ENCODE measurements around the gene OR4Q3.
"Not testable (repeated sequence)": the region's sequence is repeated elsewhere in the genome, so short reads cannot be mapped to it uniquely, and the experiment has no call there.

OR4Q3 gene
- total RNA-seq, result 0 reads per million in 2 experiments

DNA sequence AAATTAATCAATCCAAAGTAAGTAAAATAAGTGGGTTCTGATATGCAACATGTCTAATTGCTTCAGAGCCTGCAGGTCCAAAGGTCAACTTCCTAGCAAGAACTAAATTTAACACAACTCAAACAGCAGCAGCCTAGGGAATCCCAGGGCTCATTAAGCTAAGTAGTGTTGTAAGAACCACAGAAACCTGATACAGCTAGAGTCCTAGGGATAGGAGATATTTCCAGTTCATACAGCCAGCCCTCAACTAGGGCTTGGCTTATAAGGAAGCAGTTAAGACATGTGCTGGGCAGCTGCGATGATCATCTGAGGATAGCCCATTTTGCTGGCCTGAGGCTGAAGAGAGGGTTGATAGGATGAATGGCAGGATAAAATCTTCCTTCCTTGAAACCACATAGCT, at the start of gene OR4Q3:
Gene OR4Q3 (plus strand): TSS at position 316 of the 400 bp plus-strand sequence.
- DNase-seq (ENCODE audit: low read depth), result no peak

DNA sequence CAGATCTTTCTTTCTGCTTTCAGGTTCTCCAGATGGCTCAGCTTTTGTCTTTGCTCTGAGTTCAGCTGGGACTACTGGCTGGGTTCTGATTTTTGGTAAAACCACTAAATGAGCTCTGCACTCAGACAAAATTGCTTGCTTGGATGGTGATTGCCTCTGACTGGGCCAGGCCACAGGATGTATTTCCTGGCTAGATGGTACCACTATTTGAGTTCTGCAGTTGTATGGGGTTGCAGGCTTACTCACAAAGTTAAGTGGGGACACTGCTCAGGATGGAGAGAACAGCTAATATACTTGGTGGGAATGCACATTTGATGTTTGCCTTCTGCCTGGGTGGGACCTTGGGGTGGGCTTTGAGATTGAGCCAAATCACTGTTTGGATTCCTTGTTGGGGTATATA, 14.0 kb upstream of the OR4Q3 start:
- DNase-seq (ENCODE audit: low read depth), result no peak

DNA sequence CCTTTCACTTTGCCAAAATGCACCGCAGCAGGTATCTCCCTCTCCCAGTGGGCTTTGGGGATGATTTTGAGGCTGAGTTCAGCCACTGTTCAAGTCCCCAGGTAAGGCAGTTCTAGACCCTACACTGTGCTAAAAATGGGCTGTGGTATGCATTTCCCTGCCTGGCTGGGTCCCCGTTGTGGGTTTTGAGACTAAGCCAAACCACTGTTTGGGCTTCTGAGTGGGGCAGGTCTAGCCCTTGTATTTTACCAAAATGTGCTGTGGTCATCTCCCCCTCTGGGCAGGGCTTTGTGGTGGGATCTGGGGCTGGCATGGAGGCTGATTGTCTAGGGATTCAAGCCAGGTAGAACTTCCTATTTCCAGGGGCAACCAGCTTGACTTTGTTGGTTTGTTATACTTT, 13.6 kb upstream of the OR4Q3 start:
- no peak for DNase-seq (ENCODE audit: low read depth)

DNA sequence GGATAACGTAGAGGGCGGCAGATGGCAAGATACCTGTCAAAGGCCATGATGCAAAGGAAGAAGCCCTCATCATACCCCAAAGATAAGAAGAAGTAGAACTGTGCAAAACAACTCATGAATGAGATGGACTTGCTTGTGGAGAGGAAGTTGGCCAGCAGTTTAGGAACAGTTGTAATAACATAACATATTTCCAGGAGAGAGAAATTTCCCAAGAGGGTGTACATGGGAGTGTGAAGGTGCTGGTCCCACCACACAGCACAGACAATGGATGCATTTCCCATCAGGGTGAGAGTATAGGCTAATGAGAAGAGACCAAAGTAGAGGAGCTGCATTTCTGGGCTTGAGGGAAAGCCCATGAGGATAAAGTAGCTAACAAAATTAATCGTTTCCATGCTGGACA, 9.5 kb upstream of the OR4Q3 start:
- DNase-seq (ENCODE audit: low read depth), result not testable (repeated sequence)

DNA sequence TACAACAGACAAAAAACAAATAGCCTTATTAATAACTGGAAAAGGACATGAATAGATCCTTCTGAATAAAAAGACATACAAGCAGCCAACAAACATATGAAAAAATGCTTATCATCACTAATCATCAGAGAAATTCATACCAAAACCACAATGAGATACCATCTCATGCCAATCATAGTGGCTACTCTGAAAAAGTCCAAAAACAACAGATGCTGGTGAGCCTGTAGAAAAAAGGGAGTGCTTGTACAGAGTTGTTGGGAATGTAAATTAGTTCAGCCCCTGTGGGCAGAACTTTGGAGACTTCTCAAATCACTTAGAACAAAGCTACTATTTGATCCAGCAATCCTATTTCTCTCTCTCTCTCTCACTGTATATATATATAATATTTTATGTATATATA, 8.9 kb downstream of the OR4Q3 start:
- DNase-seq (ENCODE audit: low read depth), result not testable (repeated sequence)

DNA sequence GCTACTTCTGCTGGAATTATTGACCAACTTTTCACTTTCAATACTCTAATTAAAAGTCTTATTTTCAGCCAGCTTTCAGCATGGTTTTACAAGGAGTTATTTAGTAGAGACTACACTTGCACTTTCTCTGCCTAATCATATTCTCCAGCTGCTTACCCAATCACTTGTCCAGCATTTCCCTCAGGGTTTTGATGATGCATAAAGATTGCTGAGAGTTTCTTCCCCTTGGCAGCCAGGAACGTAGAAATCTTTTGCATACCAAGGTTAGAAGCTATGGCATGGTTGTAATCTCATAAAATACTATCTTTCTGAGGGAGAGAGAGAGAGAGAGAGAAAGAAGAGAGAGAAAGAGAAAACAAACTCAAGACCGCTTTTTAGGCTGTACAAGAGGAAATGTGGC, 10.8 kb downstream of the OR4Q3 start:
- DNase-seq (ENCODE audit: low read depth), result no peak

DNA sequence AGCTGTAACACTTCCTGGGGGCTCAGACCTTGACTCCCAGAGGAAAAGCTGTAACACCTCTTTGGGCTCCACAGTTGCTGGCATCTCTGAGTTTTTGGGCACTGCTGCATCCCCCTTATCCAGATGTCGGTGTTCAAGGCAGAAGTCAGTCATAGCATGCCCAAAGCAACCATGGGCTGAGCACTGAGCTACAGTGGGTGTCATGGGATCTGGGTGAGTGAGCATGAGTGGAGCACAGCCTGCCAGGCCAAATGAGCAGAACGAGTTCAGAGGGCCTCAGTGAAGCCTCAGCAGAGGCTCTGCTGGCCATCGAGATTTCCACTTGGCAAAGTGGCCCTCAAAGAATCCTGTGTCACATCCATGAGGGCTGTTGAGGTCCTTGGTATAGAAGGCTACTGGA, 28.1 kb downstream of the OR4Q3 start:
- DNase-seq (ENCODE audit: low read depth), result not testable (repeated sequence)

DNA sequence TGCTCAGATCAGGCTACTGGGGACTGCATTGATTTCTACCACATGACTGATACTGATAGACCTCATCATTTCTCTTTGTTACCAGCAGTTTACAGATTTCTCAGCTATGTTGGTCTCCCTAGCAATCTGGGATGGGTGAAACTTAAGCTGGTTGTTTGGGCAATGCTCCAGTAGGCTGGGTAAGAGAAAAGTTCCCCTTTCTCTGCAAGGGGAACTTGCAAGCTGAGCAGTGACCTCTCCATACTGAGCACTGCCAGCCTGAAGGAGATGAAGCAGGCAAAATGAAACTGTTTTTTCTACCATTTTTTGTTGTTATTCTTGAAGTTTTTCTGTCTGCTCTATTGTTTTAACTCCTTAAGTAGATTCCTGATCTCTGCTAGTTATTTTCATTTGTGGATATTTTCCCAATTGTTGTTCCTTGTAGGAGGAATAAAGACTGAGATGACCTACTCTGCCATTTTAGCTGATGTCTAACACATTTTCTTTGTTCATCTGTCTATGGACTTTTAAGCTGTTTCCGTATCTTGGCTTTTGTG, 28.6 kb downstream of the OR4Q3 start:
- no peak for DNase-seq (ENCODE audit: low read depth)

DNA sequence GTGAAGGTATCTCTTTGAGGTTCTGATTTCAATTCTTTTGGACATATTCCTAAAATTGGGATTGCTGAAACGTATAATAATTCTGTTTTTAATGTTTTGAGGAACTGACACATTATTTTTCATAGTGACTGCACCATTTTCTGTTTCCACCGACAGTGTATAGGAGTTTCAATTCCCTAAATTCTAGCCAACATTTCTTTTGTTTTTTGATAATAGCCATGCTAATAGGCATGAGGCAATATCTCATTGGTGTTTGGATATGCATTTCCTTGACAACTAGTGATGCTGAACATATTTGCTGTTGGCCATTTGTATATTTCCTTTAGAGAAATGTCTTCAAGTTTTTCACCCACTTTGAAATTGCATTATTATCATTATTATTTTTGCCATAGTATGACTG, 29.1 kb downstream of the OR4Q3 start:
- DNase-seq (ENCODE audit: low read depth), result not testable (repeated sequence)

DNA sequence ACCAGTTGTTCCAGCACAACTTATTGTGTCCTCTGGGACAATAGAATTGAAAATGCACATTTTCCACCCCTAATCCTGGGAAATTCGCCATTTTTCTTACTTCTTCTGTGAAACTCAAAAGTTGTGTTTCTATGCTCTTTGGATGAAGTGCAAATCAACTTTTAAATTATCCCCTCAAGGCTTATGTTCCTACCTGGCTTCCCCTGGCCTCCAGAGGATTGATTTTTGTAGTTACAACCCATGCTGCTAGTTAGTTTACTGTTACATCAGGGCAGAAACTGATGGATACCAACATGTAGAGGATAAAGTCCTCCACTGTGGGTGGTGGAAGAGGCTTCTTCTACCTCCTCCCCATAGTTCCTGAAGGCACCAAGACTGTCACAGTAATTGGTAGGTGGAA, 29.8 kb downstream of the OR4Q3 start, which contains the start of gene OR4M1:
Gene OR4M1 (plus strand): TSS at position 301 of the 400 bp plus-strand sequence. CDS start 6,819 bp downstream, outside the sequence.
- DNase-seq (ENCODE audit: low read depth), result not testable (repeated sequence)

DNA sequence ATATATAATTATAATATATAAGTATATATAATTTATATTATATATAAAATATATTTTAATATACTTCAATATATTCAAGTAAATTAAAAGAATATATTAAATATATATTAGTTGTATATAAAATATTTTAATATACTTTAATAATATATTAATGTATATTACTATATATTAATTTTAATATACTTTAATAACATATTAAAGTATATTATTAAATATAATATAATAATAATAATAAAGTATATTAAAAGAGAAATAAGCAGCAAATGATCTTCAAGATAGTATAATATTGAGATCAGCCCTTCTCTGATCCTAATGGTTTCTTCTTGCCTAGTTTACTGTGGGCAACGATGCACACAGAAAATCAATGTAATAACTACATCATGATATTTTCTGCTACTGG, 32.2 kb downstream of the OR4Q3 start:
- DNase-seq (ENCODE audit: low read depth), result no peak

DNA sequence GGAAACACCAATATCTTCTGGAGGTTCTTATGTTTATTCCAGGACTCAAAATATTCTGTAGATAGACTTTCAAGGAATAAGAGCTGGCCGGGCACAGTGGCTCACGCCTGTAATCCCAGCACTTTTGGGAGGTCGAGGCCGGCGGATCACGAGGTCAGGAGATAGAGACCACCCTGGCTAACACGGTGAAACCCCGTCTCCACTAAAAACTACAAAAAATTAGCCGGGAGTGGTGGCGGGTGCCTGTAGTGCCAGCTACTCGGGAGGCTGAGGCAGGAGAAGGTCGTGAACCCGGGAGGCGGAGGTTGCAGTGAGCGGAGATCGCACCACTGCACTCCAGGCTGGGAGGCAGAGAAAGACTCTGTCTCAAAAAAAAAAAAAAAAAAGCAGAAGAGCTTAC, 42.5 kb downstream of the OR4Q3 start:
- DNase-seq (ENCODE audit: low read depth), result not testable (repeated sequence)

DNA sequence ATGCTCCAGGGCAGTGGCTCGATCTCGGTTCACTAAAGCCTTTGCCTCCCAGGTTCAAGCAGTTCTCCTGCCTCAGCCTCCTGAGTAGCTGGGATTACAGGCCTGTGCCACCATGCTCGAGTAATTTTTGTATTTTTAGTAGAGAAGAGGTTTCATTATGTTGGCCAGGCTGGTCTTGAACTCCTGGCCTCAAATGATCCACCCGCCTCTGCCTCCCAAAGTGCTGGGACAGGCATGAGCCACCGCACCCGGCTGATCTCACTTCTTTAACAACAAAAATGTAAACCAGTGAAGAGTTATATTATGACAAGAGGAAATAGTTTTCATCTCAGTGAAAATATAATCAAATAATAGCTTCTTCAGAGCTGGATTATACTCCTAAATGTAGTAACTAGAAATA, 43.9 kb downstream of the OR4Q3 start:
- DNase-seq (ENCODE audit: low read depth), result not testable (repeated sequence)

DNA sequence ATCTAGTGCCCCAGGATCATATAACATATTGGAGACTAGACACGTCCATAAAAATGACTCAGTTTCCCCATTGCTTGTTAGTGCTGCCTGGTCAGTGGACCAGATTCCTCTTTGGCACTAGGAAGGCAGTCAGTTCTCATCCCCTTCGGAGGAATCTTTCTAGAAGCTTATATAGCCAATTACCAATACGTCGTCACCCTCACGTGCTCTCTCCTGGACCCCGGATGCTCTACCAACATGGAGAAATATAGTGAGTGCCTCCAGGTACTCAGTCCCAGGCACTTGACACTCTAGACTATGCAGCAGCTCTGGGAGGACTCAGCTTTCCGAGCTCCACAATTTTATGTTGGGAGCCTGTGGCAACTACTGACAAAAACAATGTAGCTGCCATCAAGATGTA, 44.8 kb downstream of the OR4Q3 start:
- not testable (repeated sequence) for DNase-seq (ENCODE audit: low read depth)

DNA sequence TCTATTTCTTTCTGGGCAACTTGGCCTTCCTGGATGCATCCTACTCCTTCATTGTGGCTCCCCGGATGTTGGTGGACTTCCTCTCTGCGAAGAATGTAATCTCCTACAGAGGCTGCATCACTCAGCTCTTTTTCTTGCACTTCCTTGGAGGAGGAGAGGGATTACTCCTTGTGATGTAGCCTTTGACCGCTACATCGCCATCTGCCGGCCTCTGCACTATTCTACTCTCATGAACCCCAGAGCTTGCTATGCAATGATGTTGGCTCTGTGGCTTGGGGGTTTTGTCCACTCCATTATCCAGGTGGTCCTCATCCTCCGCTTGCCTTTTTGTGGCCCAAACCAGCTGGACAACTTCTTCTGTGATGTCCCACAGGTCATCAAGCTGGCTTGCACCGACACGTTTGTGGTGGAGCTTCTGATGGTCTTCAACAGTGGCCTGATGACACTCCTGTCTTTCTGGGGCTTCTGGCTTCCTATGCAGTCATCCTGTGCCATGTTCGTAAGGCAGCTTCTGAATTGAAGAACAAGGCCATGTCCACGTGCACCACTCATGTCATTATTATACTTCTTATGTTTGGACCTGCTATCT, 53.2 kb downstream of the OR4Q3 start:
- DNase-seq (ENCODE audit: low read depth), result not testable (repeated sequence)
